C1 segment of cervical spinal cord (tissue), 14 donors: ENCODE results near the gene MACROD2.

Experiments used
- DNase-seq, 14 donors: peaks; one replicate each; lab custom pipeline; 2025; lab: John Stamatoyannopoulos, UW

MACROD2 gene

GRCh38 chr20:15252304-15252703 is 1257.0 kb downstream of the MACROD2 start:
- DNase-seq = peak in 1 of 14 donors; percentile 84

- no peak for DNase-seq
Observed at GRCh38 chr20:15253431-15253830, 1258.1 kb downstream of the MACROD2 start.

- DNase-seq = no peak
Observed at GRCh38 chr20:15256676-15257568, 1261.6 kb downstream of the MACROD2 start.

GRCh38 chr20:15257569-15257870 is 1262.2 kb downstream of the MACROD2 start:
- DNase-seq = no peak

GRCh38 chr20:15265581-15266309 is 1270.4 kb downstream of the MACROD2 start:
- no peak for DNase-seq

GRCh38 chr20:15267935-15268334 is 1272.6 kb downstream of the MACROD2 start:
- DNase-seq = no peak

- no peak for DNase-seq
Observed at GRCh38 chr20:15278041-15278440, 1282.7 kb downstream of the MACROD2 start.

GRCh38 chr20:15287329-15287728 is 1292.0 kb downstream of the MACROD2 start:
- no peak for DNase-seq

GRCh38 chr20:15288106-15288505 is 1292.8 kb downstream of the MACROD2 start:
- peak in 1 of 14 donors; percentile 56 for DNase-seq

GRCh38 chr20:15289337-15289736 is 1294.0 kb downstream of the MACROD2 start:
- no peak for DNase-seq

GRCh38 chr20:15292405-15292804 is 1297.1 kb downstream of the MACROD2 start:
- DNase-seq = no peak

GRCh38 chr20:15296422-15296821 is 1301.1 kb downstream of the MACROD2 start:
- DNase-seq = no peak

- DNase-seq = peak in 1 of 14 donors; percentile 27
Observed at GRCh38 chr20:15297059-15297875, 1302.0 kb downstream of the MACROD2 start.

- no peak for DNase-seq
Observed at GRCh38 chr20:15302075-15302474, 1306.8 kb downstream of the MACROD2 start.

GRCh38 chr20:15310361-15310760 is 1315.0 kb downstream of the MACROD2 start:
- DNase-seq = no peak

GRCh38 chr20:15316556-15316955 is 1321.2 kb downstream of the MACROD2 start:
- no peak for DNase-seq

- no peak for DNase-seq
Observed at GRCh38 chr20:15317546-15318232, 1322.4 kb downstream of the MACROD2 start.

- DNase-seq = no peak
Observed at GRCh38 chr20:15318682-15319081, 1323.4 kb downstream of the MACROD2 start.

GRCh38 chr20:15319439-15319838 is 1324.1 kb downstream of the MACROD2 start:
- no peak for DNase-seq

- no peak for DNase-seq
Observed at GRCh38 chr20:15320941-15321340, 1325.6 kb downstream of the MACROD2 start.

- no peak for DNase-seq
Observed at GRCh38 chr20:15327123-15327522, 1331.8 kb downstream of the MACROD2 start.
